Activated naive CD8-positive, alpha-beta T cell treated with anti-CD3 and anti-CD28 coated beads for 36 hours (primary cell): Measurements from ENCODE around the gene FAM24A. TPM values are rescaled to one million over a fixed set of nuclear protein-coding genes. Genes with fewer than 3 reads are reported as not detected.
"Not testable (repeated sequence)": the region's sequence is repeated elsewhere in the genome, so short reads cannot be mapped to it uniquely, and the experiment has no call there.

Experiments
- DNase-seq: peaks from one replicate; pipeline ENCODE4 v3.0.0; 2021
- H3K27ac Mint-ChIP-seq: one replicate; pipeline ENCODE4 v1.8.0; 2022; ENCODE audit warnings: mild to moderate bottlenecking, moderate library complexity, mixed read lengths
- H3K27me3 Mint-ChIP-seq: one replicate; pipeline ENCODE4 v1.8.0; 2022; ENCODE audit warnings: mild to moderate bottlenecking, mixed read lengths
- H3K36me3 Mint-ChIP-seq: one replicate; pipeline ENCODE4 v1.8.0; 2021; ENCODE audit warnings: mild to moderate bottlenecking, mixed read lengths
- H3K4me1 Mint-ChIP-seq: one replicate; pipeline ENCODE4 v1.8.0; 2021; ENCODE audit warnings: mixed read lengths
- H3K4me3 Mint-ChIP-seq: one replicate; pipeline ENCODE4 v1.8.0; 2022; ENCODE audit warnings: mild to moderate bottlenecking, moderate library complexity, mixed read lengths
- H3K9me3 Mint-ChIP-seq: one replicate; pipeline ENCODE4 v1.8.0; 2022; ENCODE audit warnings: mixed read lengths
- total RNA-seq, 2 experiments: library from RNA; stranded (reverse); gene quantifications; one replicate each; pipeline ENCODE4 v1.2.3, GENCODE V29; 2021

FAM24A gene, protein sequence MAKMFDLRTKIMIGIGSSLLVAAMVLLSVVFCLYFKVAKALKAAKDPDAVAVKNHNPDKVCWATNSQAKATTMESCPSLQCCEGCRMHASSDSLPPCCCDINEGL
- total RNA-seq = not detected

DNA sequence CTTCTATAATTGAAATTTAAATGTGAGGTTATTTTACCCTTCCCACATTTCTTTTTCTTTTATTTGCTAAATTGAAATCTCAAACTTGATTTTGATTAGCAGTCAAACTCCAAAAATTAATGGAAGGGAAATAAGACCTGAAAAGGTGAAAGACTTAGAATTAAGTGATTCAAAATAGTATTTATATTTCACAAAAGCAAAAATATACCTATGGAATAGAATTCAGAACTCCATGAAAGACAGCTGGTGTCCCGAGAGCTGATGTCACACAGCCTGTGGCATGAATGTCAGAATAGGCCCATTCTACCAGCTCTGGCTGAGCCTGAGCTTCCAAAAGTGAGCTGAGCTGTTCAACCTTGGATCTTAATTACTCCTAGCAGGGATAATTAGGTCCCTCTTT, at the start of gene FAM24A:
Gene FAM24A (plus strand): TSS at position 301 of the 400 bp plus-strand sequence. CDS start 1,025 bp downstream, outside the sequence.
- DNase-seq = no peak
- Mint-ChIP-seq H3K27me3 (peaks cover 12% of the 10 kb centered on the region), H3K9me3 (peaks cover 1% of the 10 kb centered on the region), H3K36me3 (no peaks in the 10 kb centered on the region), H3K4me1 (no peaks in the 10 kb centered on the region), H3K4me3 (no peak within 1 kb of the TSS), H3K27ac (no peak within 1 kb of the TSS)

DNA sequence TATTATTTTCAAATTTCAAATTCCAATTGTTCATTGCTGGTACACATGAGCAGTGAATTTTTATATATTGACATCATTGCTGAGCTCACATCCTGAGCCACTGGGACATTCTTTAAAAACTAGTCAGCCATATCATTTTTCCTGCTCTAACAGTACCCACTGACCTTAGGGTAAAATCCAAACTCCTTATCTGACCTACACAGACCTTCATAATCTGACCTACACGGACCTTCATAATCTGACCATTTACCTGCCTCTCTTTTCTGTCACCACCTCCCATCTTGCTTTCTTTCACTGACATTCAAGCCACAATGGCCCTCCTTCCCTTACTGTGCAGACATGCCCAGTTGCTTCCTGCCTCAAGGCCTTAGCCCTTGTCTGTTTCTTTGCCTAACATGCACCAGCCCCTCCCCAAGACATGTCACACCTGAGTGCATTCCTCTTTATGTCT, 48.7 kb upstream of the FAM24A start:
- Mint-ChIP-seq H3K36me3 (peaks cover 32% of the 10 kb centered on the region), H3K27me3 (no peaks in the 10 kb centered on the region), H3K4me1 (peaks cover 12% of the 10 kb centered on the region), H3K27ac (no peak overlapping the region), H3K9me3 (no peaks in the 10 kb centered on the region), H3K4me3 (no peak overlapping the region)
- no peak for DNase-seq

DNA sequence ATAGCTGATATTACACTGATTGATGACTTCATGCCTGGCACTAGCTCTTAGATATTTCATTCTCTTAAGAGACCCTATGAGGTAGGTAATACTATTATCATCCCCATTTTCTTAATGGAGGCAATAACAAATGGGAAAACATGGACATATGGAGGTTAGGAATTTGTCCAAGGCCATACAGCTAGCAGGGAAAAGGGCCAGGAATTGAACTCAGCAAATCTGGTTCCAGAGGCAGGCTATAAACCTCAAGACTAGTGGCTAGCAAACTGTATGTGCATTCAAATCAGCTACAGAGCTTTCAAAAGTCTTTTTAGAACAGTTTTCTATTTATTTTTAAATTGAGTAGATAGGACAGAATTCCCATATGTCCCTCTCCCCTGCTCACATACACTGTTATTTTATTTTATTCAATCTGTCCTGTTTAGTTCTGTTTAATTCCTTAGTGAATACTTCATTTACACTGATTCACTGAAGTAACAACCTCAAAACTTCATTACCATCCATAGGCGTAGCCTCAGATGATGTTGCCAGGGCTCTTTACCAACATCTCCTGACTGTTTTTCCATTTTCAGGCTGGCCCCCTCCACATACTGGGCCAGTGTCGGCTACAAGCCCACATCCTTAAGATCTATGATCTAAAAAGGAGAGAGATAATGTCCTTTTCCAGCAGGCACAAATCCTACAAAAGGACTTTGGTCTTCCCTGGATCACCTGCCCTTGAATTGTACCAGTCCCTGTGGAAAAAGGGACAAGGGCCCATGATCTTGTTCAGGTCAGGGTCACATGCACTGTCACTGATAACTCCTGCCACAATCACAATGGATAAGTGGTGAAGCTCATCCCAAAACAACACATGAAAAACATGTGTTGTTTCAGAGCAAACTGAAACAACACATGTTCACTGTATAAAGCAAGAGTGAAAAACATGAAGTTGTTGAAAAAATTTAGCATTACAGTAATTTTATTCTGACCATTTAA, 46.9 kb upstream of the FAM24A start:
- no peak overlapping the region for H3K27ac Mint-ChIP-seq
- H3K9me3 Mint-ChIP-seq = peaks cover 4% of the 10 kb centered on the region
- no peak for DNase-seq
- H3K36me3 Mint-ChIP-seq = peaks cover 37% of the 10 kb centered on the region
- peaks cover 15% of the 10 kb centered on the region for H3K4me1 Mint-ChIP-seq
- no peaks in the 10 kb centered on the region for H3K27me3 Mint-ChIP-seq
- no peak overlapping the region for H3K4me3 Mint-ChIP-seq

DNA sequence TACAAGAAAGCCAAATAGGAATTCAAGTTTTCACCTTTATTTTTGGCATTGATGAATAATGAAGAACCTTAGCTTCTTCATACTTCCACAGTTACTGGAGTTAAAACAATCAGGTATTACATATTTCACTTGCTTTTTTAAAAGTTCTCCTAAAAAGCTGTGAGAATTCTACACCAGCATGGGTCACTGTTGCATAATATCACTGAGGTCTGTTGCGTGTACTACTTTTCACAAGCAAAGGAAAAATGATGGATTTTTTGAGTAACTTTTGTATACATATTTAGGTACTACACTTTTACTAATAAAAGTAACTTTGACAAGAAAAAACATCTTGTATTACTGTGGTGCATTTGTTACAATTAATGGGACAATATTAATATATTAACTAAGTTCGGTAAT, 46.2 kb upstream of the FAM24A start:
- peaks cover 4% of the 10 kb centered on the region for H3K9me3 Mint-ChIP-seq
- H3K27ac Mint-ChIP-seq = no peak overlapping the region
- H3K36me3 Mint-ChIP-seq = peaks cover 34% of the 10 kb centered on the region
- H3K4me1 Mint-ChIP-seq = peaks cover 15% of the 10 kb centered on the region
- no peak for DNase-seq
- no peaks in the 10 kb centered on the region for H3K27me3 Mint-ChIP-seq
- no peak overlapping the region for H3K4me3 Mint-ChIP-seq

DNA sequence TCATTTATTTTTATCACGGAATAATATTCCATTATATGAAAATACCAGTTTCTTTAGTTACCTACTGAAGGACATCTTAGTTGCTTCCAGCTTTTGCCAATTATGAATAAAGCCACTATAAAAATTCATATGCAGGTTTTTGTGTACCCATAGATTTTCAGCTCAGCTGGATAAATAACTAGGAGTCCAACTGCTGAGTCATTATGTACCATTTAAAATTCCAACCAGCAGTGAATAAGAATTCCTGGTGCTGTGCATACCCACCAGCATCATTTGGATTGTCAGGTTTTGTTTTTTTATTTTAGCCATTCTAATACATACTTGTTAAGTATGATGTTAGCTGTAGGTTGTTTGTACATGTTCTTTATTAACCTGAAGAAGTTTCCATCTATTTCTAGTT, 45.5 kb upstream of the FAM24A start:
- H3K27me3 Mint-ChIP-seq = no peaks in the 10 kb centered on the region
- H3K27ac Mint-ChIP-seq = no peak overlapping the region
- peaks cover 33% of the 10 kb centered on the region for H3K36me3 Mint-ChIP-seq
- peaks cover 5% of the 10 kb centered on the region for H3K9me3 Mint-ChIP-seq
- peaks cover 18% of the 10 kb centered on the region for H3K4me1 Mint-ChIP-seq
- no peak for DNase-seq
- H3K4me3 Mint-ChIP-seq = no peak overlapping the region

DNA sequence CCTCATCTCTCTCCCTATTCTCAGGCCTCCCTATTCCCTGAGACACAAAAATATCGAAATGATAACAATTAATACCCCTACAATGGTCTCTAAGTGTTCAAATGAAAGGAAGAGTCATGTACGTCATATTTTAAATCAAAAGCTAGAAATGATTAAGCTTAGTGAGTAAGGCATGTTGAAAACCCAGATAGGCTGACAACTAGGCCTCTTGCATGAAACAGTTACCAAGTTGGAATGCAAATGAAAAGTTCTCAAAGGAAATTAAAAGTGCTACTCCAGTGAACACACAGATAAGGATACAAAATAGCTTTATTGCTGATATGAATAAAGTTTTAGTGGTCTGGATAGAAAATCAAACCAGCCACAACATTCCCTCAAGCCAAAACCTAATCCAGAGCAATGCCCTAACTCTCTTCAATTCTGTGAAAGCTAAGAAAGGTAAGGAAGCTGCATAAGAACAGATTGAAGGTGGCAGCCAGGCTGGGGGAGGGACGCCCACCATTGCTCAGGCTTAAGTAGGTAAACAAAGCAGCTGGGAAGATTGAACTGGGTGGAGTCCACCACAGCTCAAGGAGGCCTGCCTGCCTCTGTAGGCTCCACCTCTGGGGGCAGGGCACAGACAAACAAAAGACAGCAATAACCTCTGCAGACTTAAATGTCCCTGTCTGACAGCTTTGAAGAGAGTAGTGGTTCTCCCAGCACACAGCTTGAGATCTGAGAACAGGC, 43.5 kb upstream of the FAM24A start:
- Mint-ChIP-seq H3K4me1 (peaks cover 16% of the 10 kb centered on the region), H3K36me3 (peaks cover 42% of the 10 kb centered on the region)
- H3K4me3 Mint-ChIP-seq, H3K9me3 Mint-ChIP-seq, H3K27me3 Mint-ChIP-seq, H3K27ac Mint-ChIP-seq, DNase-seq: not testable (repeated sequence)

DNA sequence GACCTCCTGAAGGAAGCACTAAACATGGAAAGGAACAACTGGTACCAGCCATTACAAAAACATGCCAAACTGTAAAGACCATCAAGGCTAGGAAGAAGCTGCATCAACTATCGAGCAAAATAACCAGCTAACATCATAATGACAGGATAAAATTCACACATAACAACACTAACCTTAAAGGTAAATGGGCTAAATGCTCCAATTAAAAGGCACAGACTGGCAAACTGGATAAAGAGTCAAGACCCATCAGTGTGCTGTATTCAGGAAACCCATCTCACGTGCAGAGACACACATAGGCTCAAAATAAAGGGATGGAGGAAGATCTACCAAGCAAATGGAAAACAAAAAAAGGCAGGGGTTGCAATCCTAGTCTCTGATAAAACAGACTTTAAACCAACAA, 41.6 kb upstream of the FAM24A start:
- H3K27me3 Mint-ChIP-seq, H3K4me3 Mint-ChIP-seq, DNase-seq, H3K27ac Mint-ChIP-seq: not testable (repeated sequence)
- peaks cover 12% of the 10 kb centered on the region for H3K4me1 Mint-ChIP-seq
- peaks cover 11% of the 10 kb centered on the region for H3K9me3 Mint-ChIP-seq
- H3K36me3 Mint-ChIP-seq = peaks cover 55% of the 10 kb centered on the region

DNA sequence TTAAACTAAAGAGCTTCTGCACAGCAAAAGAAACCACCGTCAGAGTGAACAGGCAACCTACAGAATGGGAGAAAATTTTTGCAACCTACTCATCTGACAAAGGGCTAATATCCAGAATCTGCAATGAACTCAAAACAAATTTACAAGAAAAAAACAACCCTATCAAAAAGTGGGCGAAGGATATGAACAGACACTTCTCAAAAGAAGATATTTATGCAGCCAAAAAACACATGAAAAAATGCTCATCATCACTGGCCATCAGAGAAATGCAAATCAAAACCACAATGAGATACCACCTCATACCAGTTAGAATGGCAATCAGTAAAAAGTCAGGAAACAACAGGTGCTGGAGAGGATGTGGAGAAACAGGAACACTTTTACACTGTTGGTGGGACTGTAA, 38.5 kb upstream of the FAM24A start:
- Mint-ChIP-seq H3K4me1 (peaks cover 24% of the 10 kb centered on the region), H3K36me3 (peaks cover 78% of the 10 kb centered on the region), H3K9me3 (peaks cover 11% of the 10 kb centered on the region)
- not testable (repeated sequence) for H3K27me3 Mint-ChIP-seq, H3K27ac Mint-ChIP-seq, DNase-seq, H3K4me3 Mint-ChIP-seq

DNA sequence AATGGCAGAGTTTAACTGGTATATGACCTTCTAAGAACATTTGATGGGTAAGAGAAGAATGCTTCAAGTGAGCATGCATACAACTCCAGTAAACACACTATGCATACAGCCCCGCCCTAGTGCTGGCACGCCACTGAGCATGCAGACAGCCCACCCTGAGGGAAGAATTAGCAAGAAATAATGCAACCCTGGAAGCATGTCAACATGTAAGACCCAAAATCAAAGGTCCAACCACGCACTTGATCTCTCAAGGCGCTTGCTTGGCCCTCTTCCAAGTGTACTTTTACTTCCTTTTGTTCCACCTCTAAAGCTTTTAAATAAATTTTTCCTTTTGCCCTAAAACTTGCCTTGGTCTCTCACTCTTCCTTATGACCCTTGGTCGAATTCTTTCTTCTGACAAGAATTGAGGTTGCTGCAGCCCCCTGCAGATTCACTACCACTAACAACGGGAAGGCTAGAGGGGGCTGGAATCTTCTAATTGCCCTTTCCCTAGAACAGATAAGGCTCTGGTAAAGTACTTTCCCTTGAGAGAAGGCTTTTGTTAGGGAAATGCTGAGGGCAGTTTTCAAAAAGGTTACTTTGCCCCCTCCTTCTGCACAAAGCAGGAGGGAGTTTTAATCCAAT, 34.5 kb upstream of the FAM24A start:
- H3K27me3 Mint-ChIP-seq = no peaks in the 10 kb centered on the region
- no peak overlapping the region for H3K4me3 Mint-ChIP-seq
- H3K4me1 Mint-ChIP-seq = peaks cover 43% of the 10 kb centered on the region
- peaks cover 74% of the 10 kb centered on the region for H3K36me3 Mint-ChIP-seq
- no peak for DNase-seq
- H3K27ac Mint-ChIP-seq = no peak overlapping the region
- peaks cover 2% of the 10 kb centered on the region for H3K9me3 Mint-ChIP-seq

DNA sequence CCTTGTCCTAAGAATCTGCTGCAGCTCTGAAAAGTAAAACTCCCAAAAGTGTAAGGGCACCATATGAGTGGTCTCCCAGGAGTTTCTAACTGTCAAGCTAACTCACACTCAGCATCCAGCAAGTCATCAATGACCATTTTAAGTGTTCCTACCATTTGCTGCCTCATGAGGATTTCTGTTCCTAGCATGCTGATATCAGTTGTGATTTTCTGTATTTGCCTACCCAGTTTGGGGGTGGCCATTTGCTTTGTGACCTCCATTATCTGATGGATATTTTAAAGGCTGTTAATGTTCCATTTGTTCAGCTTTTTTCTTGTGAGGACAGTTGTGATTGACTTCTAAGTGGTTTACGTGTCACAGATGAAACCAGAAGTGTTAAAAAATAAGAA, 33.9 kb upstream of the FAM24A start:
- H3K9me3 Mint-ChIP-seq = peaks cover 2% of the 10 kb centered on the region
- H3K4me1 Mint-ChIP-seq = peaks cover 46% of the 10 kb centered on the region
- H3K27ac Mint-ChIP-seq = no peak overlapping the region
- H3K27me3 Mint-ChIP-seq = no peaks in the 10 kb centered on the region
- no peak for DNase-seq
- H3K4me3 Mint-ChIP-seq = no peak overlapping the region
- peaks cover 77% of the 10 kb centered on the region for H3K36me3 Mint-ChIP-seq

DNA sequence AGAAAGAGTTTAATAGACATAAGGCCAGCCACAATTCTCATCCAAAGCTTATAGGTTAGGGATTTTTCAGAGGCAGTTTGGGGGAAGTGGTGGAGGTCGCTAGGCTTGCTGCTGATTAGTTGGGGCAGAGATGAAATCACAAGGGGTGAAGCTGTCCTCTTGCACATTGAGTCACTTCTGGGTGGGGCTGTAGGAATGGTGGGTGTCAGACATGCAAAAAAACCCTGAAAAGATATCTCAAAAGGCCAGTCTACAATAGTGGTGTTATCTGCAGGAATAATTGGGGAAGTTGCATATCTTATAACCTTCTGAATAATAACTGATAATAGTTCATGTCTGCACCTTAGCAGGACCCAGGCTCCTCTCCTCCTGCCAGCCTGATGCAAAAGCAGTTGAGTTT, 33.1 kb upstream of the FAM24A start:
- H3K4me3 Mint-ChIP-seq = peak overlapping the region; percentile 92
- H3K9me3 Mint-ChIP-seq = peaks cover 2% of the 10 kb centered on the region
- H3K4me1 Mint-ChIP-seq = peaks cover 46% of the 10 kb centered on the region
- no peak overlapping the region for H3K27ac Mint-ChIP-seq
- H3K36me3 Mint-ChIP-seq = peaks cover 71% of the 10 kb centered on the region
- no peak for DNase-seq
- H3K27me3 Mint-ChIP-seq = no peaks in the 10 kb centered on the region

DNA sequence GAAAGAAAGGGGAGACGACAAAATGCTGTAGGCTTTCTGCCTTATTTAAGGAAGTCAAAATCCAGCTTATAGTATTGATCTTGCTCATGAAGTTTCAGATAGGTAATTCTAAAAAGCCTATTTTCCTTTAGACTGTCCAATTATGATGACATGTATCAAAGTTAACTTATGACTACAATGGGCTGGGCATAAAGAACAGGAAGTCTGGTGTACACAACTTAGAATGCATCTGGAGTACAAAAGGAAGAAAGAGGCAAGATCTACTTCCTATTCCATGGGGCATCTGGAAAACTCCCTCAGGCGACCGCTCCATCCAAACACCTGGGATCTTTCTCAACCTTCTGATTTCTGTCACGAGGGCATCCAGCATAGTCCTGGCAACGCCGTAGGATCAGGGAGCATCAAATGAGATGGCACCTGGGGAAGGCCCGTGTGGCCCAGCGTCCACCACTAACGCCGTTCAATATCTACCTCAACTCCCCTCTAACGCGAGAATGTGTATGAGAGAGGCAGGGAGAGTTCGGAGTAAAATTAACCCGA, 31.5 kb upstream of the FAM24A start:
- Mint-ChIP-seq H3K27me3 (no peaks in the 10 kb centered on the region), H3K4me1 (peaks cover 50% of the 10 kb centered on the region), H3K4me3 (peak overlapping the region; percentile 92), H3K27ac (peak overlapping the region; percentile 88), H3K9me3 (no peaks in the 10 kb centered on the region), H3K36me3 (peaks cover 66% of the 10 kb centered on the region)
- DNase-seq = no peak

DNA sequence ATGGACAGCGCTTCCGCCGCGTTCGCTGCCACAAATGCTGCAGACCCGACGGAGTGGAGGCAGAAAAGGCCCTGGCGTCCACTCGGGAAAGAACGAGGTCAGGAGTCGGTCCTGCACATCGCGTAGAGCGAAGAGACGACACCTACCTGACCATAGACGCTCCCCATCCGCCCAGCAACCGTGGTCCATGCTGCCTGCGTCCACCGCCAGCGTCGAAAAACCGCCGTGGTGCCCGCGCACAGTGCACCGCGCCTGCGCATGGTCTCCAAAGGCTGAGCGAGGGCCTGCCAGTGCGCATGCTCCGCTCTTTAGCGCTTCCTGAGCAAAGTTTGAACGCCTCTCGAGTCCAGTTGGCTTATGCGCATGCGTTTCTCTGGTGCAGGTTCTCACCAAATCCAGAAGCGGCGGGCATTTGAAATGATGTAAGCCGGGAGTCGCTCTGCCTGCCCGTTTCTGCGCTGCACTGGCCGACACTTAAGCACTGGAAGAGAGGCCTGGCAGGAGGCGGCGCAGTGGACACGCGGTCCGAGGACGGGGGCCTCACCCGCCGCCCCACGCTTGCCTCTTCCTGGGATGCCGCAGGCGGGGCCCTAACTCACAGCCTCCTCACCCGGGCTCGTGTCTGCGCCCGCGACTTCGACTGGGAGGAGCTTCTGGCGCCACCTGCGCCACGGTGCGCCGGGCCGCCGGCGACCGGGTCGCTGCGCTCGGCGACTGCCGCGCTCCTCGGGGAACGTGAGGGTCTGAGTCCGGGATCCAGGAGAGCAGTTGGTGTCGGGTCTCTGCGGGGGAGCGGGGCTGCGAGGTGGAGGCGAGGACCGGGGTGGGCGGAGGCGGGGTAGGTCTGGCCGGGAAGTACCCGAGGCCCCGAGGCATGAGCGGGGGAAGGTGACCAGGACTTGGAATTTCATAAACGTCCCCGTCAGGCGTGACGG, 30.8 kb upstream of the FAM24A start, which contains the start of gene FAM24B:
Gene FAM24B (minus strand): TSS at position 243 of the 935 bp plus-strand sequence. CDS start 29,066 bp downstream, outside the sequence.
- peak; percentile 94 for DNase-seq
- Mint-ChIP-seq H3K4me3 (peak within 1 kb of the TSS; percentile 92), H3K27me3 (no peaks in the 10 kb centered on the region), H3K4me1 (peaks cover 50% of the 10 kb centered on the region), H3K27ac (peak within 1 kb of the TSS; percentile 88), H3K9me3 (no peaks in the 10 kb centered on the region), H3K36me3 (peaks cover 63% of the 10 kb centered on the region)

DNA sequence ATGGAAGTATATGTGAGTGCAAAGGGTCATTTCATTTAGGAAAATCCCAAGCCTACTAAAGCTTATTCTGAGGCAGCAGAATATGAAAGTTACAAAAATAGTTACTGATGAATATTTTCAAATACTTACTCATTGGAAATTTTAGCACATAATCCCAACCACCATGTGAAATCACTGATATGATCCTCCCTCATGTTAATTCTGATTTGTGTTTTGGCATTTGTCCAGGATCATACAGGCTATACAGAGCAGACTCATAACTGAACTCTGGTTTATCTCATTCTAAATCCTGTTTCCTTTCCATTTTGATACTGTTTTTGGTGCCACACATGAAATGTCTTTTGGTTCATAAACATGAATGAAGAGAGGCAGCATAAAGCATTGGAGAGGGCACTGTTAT, 27.6 kb upstream of the FAM24A start:
- H3K27me3 Mint-ChIP-seq = no peaks in the 10 kb centered on the region
- no peak overlapping the region for H3K27ac Mint-ChIP-seq
- no peaks in the 10 kb centered on the region for H3K9me3 Mint-ChIP-seq

More for the DNA sequence above, 27.6 kb upstream of the FAM24A start:
- no peak overlapping the region for H3K4me3 Mint-ChIP-seq
- peaks cover 27% of the 10 kb centered on the region for H3K4me1 Mint-ChIP-seq
- DNase-seq = no peak
- H3K36me3 Mint-ChIP-seq = peaks cover 53% of the 10 kb centered on the region
